GM18861 (cell line): ENCODE data around the gene CSRNP3.

Experiments
- ATAC-seq: cut with Tn5 transposase; IDR thresholded peaks from one replicate; pipeline ENCODE4 v1.9.1; 2021; ENCODE audit not compliant: unreplicated experiment

The CSRNP3 gene

GRCh38 chr2:165470361-165470760 lies 863 bp downstream of the CSRNP3 start:
- ATAC-seq = no peak

- ATAC-seq = no peak
These were observed 2.0 kb downstream of the CSRNP3 start for GRCh38 chr2:165471349-165471950.

DNA sequence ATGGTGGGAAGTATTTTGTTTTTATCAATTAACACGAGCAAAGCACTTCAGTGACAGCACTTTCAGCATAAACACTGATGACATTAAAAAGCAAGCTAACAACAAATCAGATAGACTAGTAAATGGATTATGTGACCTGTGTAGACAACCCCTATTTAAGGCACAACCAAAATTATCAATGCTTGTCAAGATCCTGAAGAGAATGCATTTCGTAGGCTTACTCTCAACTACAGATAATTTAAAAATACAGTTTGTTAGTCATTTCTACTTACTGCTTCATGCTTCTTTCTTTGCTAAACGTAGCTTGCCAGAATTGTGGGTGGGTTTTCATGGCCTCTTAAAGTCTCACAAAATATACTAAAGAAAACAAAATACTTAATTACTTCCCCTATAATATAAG lies 3.4 kb downstream of the CSRNP3 start:
- no peak for ATAC-seq

- no peak for ATAC-seq
These were observed 5.2 kb downstream of the CSRNP3 start for GRCh38 chr2:165474619-165475276.

DNA sequence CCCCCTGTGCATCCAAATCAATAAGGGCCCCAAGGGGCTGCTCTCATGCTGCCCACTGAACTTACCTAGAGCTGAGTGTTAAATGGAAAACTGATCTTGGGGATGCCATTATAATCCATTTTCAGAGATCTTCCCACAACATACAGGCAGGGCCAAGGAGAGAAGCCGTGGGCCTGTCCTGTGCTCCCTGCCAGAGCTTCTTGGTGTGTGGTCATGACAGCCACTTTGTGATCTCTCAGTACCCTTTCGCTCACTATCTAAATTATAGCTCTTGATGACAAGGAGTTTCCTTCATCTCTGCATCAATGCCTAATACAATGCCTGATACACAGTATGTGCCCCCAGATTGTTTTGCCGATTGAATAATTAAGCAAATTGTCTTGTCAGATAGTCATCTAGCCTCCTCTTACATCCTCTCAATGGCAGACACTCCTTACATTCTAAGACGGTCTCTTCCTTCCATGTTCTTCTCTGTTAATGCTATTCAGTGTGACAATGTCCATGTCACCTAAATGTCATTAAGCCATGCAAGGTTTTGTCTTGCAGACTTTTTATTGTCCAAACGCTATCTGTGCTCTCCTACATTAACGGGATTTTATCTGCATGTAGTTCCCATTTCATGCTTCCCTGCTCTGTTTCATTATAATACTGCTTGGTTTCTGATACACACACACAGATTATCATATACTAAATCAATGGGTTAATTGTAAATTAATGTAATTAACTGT lies 5.9 kb downstream of the CSRNP3 start:
- ATAC-seq = no peak

DNA sequence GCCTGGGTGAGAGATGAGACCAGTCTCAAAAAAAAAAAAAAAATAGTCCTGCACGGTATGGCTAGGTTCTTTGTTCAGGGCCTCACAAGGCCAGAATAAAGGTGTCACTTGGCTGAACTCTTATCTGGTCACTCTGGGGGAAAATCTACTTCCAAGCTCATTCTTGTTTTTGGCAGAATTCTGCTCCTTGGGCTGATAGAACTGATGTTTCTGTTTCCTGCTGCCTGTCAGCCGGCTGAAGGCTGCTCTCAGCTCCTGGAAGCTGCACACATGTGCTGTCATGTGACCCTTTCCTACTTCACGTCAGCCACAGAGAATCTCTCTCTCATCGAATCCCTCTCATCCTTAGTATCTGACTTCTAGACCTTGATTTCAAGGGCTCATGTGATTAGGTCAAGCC lies 10.4 kb downstream of the CSRNP3 start:
- no peak for ATAC-seq

- no peak for ATAC-seq
These were observed 25.1 kb downstream of the CSRNP3 start for GRCh38 chr2:165494573-165494972.

GRCh38 chr2:165497659-165498317 lies 28.3 kb downstream of the CSRNP3 start:
- no peak for ATAC-seq

DNA sequence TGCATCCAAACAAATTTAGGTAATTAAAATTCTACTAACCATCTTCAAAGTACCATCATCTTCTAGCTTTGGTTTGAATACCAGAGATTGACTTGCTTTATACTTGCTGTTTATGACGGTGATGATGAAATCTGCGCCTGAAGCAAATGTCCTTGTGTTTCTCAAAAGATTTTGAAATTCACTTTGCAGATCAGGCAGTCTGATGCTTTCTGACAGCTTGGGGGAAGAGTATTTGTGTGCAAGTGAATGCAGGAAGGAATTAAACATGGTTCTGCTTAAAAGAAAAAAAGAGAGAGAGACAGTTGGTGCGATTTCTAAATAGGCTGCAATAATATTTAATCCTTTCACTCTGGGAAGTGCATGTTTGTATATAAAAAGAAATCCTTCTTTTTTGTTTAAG lies 29.6 kb downstream of the CSRNP3 start:
- ATAC-seq = no peak

GRCh38 chr2:165500001-165500400 lies 30.5 kb downstream of the CSRNP3 start:
- no peak for ATAC-seq

- ATAC-seq = no peak
These were observed 31.3 kb downstream of the CSRNP3 start for GRCh38 chr2:165500816-165501215.

GRCh38 chr2:165505514-165505913 lies 36.0 kb downstream of the CSRNP3 start:
- no peak for ATAC-seq

GRCh38 chr2:165508927-165509326 lies 39.4 kb downstream of the CSRNP3 start:
- ATAC-seq = no peak

- ATAC-seq = no peak
These were observed 44.0 kb downstream of the CSRNP3 start for GRCh38 chr2:165513479-165513878.

DNA sequence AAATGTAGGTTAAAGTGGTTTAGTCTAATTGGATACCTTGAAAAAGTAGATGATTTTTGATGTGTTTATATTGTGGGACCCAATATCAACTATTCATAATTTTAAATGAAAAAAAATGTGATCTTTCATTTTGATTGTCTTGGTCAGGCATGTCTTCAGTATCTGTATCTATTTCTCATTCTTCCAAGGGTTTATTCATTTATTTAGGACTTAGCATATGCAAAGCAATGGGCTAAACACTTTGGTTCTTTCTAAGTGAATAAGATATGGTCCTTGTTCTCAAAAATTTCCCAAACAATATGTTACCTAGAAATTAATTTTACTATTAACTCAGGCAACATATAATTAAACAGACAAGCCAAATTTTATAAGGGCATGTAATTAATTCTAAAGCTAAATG lies 49.1 kb downstream of the CSRNP3 start:
- ATAC-seq = no peak

DNA sequence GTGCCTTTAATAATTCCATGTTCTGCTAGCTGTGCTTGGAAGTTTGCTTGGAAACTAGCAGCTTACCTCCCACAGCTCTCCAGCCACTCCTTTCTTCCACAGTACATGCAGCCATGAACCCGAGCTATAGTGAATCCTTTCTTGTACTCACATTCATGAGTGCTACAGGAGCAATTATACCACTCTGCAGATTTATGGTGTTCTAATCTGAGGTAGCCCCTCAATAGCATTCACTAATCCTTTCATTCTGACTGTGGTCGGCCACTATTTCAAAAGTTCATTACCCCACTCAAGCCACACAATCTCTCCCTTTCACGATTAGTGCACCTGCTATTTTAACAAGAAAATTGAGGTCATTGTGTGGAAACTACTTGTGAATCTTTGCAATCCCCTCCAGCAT lies 53.2 kb downstream of the CSRNP3 start:
- no peak for ATAC-seq

DNA sequence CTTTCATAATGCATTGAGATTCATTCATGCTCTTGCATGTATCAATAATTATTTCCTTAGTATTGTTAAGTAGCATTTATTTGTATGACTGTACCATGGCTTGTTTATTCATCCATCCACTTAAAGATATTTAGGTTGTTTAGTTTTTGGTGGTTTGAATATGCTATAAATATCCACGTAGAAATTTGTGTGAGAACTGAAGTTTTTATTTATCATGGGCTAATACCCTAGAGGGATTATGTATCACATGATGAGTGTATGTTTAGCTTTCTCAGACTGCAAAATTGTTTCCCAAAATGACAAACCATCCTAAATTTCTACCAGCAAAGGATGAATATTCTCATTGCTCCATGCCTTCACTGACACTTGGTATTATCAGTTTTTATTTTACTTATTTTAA lies 55.2 kb downstream of the CSRNP3 start:
- ATAC-seq = no peak

- ATAC-seq = no peak
These were observed 59.2 kb downstream of the CSRNP3 start for GRCh38 chr2:165528691-165529090.

DNA sequence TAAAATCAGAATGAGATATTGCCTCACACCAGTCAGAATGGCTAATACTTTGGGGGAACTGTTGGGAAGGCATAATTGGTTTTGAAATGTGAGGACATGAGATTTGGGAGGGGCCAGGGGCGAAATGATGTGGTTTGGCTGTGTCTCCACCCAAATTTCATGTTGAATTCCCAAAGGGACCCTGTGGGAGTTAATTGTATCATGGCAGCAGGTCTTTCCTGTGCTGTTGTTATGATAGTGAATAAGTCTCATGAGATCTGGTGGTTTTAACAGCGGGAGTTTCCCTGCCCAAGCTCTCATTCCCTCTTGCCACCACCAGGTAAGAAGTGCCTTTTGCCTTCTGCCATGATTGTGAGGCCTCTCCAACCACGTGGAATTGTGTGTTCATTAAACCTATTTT lies 59.6 kb downstream of the CSRNP3 start:
- ATAC-seq = peak; percentile 49

DNA sequence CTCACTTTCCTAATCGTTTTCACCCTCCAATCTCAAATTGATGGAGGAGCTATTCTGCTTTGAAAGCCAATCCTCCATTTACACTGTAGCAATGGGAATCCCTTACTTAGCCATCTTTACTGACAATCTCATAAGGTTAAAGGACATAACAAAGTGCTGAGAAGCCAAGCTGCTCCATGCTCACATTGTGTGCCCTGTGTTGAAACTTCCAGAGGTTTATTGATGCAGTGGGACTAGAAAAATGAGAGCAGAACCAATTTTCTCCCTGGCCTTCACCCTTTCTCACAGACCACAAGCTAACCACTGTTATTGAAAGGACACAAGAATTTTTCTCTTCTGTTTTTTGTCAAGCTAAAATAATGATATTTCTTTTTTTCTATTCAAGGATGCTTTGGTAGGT lies 63.8 kb downstream of the CSRNP3 start:
- no peak for ATAC-seq

GRCh38 chr2:165535471-165535870 lies 66.0 kb downstream of the CSRNP3 start:
- ATAC-seq = no peak
